Testis (tissue), 3 donors: Measurements from ENCODE around the gene KRTAP10-1. TPM values are rescaled to one million over a fixed set of nuclear protein-coding genes. Genes with fewer than 3 reads are reported as not detected.

Experiments used
- DNase-seq: peaks from one replicate; pipeline ENCODE4 v3.0.0-alpha.2; 2019
- H3K27ac ChIP-seq, 2 donors: fragments of 200-600 bp; sonication (generic); one replicate each; pipeline ENCODE4 v1.5.1; 2019
- H3K27me3 ChIP-seq: fragments of 200-600 bp; sonication (generic); one replicate; pipeline ENCODE4 v1.5.1; 2019
- H3K36me3 ChIP-seq: fragments of 200-600 bp; sonication (generic); one replicate; pipeline ENCODE4 v1.5.1; 2017; ENCODE audit warnings: low read depth; ENCODE audit errors: missing control alignments
- H3K4me1 ChIP-seq: fragments of 200-600 bp; sonication (generic); one replicate; pipeline ENCODE4 v1.5.1; 2019
- H3K4me3 ChIP-seq, 2 donors: fragments of 200-600 bp; sonication (generic); one replicate each; pipeline ENCODE4 v1.5.1; 2017 to 2019
- H3K9me3 ChIP-seq: fragments of 200-600 bp; sonication (generic); one replicate; pipeline ENCODE4 v1.5.1; 2017
- POLR2A ChIP-seq: fragments of 450-650 bp; IDR thresholded peaks from one replicate; pipeline ENCODE4 v1.6.1; 2017; ENCODE audit warnings: antibody characterized with exemption, mild to moderate bottlenecking, moderate library complexity
- WGBS, 2 donors: methylation state at CpG; one replicate each; pipeline ENCODE4 v1.1.5; 2018; 5-methylcytosine and 5-hydroxymethylcytosine counted together
- intact Hi-C: fragments of 100-400 bp; cut with DNase I; formaldehyde crosslinking; loops from one replicate; pipeline ENCODE4 v1.15.1; 2023; ENCODE audit warnings: low total_unique reads
- polyA plus RNA-seq: library from polyadenylated mRNA; stranded (reverse); fragments of 350-450 nt; fragmentation: Illumina TruSeq; extraction: RNeasy Lipid Tissue Mini Kit (QIAGEN cat#74804); gene quantifications from one replicate; pipeline ENCODE4 v1.2.3, GENCODE V29; 2014; ENCODE audit warnings: low read depth, low replicate concordance; ENCODE audit not compliant: insufficient read depth
- total RNA-seq, 2 donors: library from RNA; depleted of rRNA; stranded (reverse); fragments of >200 nt; gene quantifications; one replicate each; pipeline ENCODE4 v1.2.3, GENCODE V29; 2016
- TF ChIP-seq, protein P1 (sequence below), 3 experiments: fragments of 450-650 bp in 2 of 3; fragments of 200-600 bp in 1 of 3; sonication (generic) in 1 of 3; IDR thresholded peaks; one replicate each; pipeline ENCODE4 v1.5.1; 2016 to 2019; ENCODE audit warnings: antibody characterized with exemption in 3 of 3, mild to moderate bottlenecking in 2 of 3, moderate library complexity in 1 of 3

KRTAP10-1 gene
- total and polyA plus RNA-seq, 3 donors from 2014 or later: not detected

DNA sequence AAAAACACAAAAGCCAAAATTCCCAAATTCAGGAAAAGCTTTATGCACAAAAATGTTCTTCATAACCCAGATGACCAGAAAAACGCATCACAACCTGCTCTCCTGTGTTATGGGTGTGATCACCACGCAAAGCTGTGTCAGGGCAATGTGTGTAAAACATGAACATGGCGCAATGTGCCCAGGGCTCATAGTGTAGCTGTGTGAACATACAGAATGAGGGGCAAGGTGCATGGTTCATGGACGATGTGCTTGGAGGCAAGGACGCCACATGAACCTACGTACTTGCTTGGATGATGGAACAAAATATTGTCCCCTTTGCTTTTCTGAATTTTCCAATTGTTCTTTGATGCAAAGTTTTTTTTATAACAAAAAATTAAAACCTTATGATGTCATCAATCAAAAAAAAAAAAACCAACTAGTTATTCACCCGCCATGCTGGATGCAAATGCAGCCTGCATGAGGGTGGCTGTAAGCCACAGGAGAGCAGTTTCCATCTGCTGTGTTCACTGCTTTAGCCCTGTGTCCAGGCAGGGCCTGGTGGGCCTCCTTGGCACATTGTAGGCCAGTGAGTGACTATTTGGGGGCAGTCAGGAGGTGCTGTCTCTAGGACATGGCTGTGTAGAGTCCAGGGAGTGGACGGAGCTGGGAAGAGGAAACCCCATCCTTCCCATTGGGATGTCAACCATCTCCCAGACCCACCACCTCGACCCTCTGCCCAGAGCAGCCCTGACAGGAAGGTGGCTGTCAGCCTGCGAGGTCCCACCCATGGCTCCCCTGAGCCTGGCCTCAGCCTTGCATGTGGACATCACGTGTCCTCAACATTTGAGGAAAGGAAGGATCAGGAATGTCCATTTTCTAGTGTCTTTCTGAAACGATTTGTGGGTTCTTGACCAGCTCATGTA, 13.6 kb downstream of the KRTAP10-1 start:
- Histone ChIP-seq H3K4me1 (no peaks in the 10 kb centered on the region), H3K4me3 (no peak overlapping the region), H3K9me3 (no peaks in the 10 kb centered on the region), H3K27me3 (no peaks in the 10 kb centered on the region), H3K27ac (no peak overlapping the region), H3K36me3 (no peaks in the 10 kb centered on the region)
- no peak for DNase-seq
- intact Hi-C loops: no loop called here
- WGBS, 2 donors: 93 to 96% methylated on average over 9 to 12 of the region's 12 CpGs
- TF ChIP-seq, protein P1, sequence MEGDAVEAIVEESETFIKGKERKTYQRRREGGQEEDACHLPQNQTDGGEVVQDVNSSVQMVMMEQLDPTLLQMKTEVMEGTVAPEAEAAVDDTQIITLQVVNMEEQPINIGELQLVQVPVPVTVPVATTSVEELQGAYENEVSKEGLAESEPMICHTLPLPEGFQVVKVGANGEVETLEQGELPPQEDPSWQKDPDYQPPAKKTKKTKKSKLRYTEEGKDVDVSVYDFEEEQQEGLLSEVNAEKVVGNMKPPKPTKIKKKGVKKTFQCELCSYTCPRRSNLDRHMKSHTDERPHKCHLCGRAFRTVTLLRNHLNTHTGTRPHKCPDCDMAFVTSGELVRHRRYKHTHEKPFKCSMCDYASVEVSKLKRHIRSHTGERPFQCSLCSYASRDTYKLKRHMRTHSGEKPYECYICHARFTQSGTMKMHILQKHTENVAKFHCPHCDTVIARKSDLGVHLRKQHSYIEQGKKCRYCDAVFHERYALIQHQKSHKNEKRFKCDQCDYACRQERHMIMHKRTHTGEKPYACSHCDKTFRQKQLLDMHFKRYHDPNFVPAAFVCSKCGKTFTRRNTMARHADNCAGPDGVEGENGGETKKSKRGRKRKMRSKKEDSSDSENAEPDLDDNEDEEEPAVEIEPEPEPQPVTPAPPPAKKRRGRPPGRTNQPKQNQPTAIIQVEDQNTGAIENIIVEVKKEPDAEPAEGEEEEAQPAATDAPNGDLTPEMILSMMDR (IDR thresholded peaks at IDR 0.05): no peak
- TF ChIP-seq POLR2A: no peak

DNA sequence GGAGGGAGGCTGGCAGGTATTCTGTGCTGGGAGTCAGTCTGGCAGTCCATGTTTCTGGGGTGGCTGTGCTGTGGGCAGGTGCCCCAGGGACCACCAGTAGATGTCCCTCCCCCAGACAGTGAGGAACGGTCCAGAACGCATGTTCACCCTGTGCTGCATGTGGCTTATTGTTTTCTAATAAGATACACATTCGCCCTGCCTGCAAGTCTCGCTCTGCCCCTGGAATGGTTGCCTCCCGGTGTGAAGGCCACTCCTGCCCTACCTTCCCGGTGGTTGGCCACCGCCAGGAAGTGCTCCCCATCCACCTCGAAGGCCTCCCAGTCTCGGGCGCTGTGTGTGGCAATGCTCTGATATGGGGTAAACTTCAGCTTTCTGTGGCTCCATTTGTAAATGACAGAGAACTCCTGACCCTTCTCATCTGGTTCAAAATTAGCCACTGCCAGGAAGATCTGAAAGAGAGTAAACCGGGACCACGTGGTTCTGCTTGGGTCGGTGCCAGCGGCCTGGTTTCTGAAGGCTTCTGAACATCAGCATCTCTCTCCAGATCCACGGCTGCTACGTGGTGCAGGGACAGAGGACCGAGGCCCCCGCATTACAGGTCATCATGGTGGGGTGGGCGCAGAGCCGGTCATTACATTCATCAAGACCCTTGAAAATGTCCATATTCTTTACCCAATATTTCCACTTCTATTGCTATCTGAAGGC, 14.5 kb downstream of the KRTAP10-1 start:
- intact Hi-C loops: no loop called here
- TF ChIP-seq, protein P1 (IDR thresholded peaks at IDR 0.05): no peak
- TF ChIP-seq POLR2A: no peak
- no peak for DNase-seq
- Histone ChIP-seq H3K4me3 (no peak overlapping the region), H3K9me3 (no peaks in the 10 kb centered on the region), H3K4me1 (no peaks in the 10 kb centered on the region), H3K27ac (no peak overlapping the region), H3K27me3 (no peaks in the 10 kb centered on the region), H3K36me3 (no peaks in the 10 kb centered on the region)
- WGBS, 2 donors: 88 to 94% methylated on average over 12 to 20 of the region's 20 CpGs

DNA sequence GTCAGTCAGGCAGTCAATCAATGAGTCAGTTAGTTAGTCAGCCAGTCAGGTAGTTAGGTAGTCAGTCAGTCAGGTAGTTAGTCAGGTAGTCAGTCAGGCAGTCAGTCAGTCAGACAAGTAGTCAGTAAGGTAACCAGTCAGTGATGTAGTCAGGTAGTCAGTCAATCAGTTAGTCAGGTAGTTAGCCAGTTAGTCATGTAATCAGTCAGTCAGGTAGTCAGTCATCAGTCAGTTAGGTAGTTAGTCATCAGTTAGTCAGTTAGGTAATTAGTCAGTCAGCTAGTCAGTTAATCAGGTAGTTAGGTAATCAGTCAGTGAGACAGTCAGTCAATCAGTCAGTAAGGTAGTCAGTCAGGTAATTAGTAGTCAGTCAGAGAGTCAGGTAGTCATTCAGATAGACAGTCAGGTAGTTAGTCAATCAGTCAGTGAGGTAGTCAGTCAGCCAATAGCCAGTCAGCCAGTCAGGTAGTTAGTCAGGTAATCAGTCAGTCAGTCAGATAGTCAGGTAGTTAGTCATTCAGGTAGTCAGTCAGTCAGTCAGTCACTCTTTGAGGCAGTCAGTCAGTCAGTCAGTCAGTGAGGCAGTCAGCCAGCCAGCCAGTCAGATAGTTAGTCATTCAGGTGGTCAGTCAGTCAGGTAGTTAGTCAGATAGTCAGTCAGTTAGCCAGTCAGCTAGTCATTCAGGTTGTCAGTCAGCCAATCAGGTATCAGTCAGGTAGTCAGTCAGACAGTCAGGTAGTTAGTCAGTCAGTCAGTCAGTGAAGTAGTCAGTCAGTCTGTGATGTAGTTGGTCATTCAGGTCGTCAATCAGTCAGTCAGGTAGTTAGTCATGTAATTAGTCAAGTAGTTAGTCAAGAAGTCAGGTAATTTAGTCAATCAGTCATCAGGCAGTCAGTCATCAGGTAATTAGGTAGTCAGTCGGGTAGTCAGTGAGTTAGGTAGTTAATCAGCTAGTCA, 15.3 kb downstream of the KRTAP10-1 start:
- Histone ChIP-seq H3K36me3 (no peaks in the 10 kb centered on the region), H3K27me3 (no peaks in the 10 kb centered on the region), H3K4me1 (no peaks in the 10 kb centered on the region), H3K4me3 (no peak overlapping the region), H3K9me3 (no peaks in the 10 kb centered on the region), H3K27ac (no peak overlapping the region)
- 74 to 84% methylated on average over 2 of the region's 2 CpGs for WGBS, 2 donors
- TF ChIP-seq, protein P1 (IDR thresholded peaks at IDR 0.05): no peak
- no peak for TF ChIP-seq POLR2A
- no peak for DNase-seq
- intact Hi-C loops: no loop called here

DNA sequence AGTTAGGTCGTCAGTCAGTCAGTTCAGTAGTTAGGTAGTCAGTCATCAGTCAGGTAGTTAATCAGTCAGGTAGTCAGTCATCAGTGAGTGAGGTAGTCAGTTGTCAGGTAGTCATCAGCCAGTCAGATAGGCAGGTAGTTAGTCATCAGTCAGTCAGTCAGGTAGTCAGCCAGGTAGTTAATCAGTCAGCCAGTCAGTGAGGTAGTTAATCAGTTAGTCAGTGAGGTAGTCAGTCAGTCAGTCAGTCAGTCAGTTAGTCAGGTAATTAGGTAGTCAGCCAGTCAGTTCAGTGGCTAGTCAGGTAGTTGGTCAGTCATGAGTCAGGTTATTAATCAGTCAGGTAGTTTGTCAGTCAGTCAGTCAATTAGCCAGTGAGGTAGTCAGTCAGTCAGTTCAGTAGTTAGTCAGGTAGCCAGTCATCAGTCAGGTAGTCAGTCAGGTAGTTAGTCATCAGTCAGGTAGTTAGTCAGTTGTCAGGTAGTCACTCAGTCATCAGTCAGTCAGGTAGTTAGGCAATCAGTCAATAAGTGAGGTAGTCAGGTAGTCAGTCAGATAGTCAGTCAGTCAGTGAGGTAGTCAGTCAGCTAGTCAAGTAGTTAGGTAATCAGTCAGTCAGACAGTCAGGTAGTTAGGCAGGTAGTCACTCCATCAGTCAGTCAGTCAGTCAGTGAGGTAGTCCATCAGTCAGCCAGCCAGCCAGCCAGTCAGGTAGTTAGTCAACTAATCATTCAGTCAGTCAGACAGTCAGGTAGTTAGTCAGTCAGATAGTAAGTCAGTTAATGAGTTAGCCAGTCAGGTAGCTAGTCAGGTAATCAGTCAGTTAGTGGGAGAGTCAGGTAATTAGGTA, 16.2 kb downstream of the KRTAP10-1 start:
- Histone ChIP-seq H3K27me3 (no peaks in the 10 kb centered on the region), H3K4me3 (no peak overlapping the region), H3K27ac (no peak overlapping the region), H3K4me1 (no peaks in the 10 kb centered on the region), H3K9me3 (no peaks in the 10 kb centered on the region), H3K36me3 (no peaks in the 10 kb centered on the region)
- intact Hi-C loops: no loop called here
- DNase-seq: no peak
- TF ChIP-seq POLR2A: no peak
- TF ChIP-seq, protein P1 (IDR thresholded peaks at IDR 0.05): no peak
- 80 to 94% methylated on average over 1 of the region's 1 CpG for WGBS, 2 donors
